Lower leg skin (tissue), 4 donors: ENCODE results near the gene PLN. TPM values are rescaled to one million over a fixed set of nuclear protein-coding genes. Genes with fewer than 3 reads are reported as not detected.

Experiments used
- DNase-seq, 2 donors: peaks; one replicate each; pipeline ENCODE4 v3.0.0-alpha.2; 2019; ENCODE audit warnings: low spot score in 2 of 2
- H3K4me3 ChIP-seq: fragments of 200-600 bp; sonication (generic); 2 replicates; pipeline ENCODE4 v1.5.1; 2017; ENCODE audit warnings: mild to moderate bottlenecking, low read depth; ENCODE audit not compliant: poor library complexity, severe bottlenecking
- CTCF ChIP-seq, 3 donors: fragments of 450-650 bp; IDR thresholded peaks; one replicate each; pipeline ENCODE4 v1.5.1; 2016; ENCODE audit warnings: antibody characterized with exemption in 3 of 3, mild to moderate bottlenecking in 3 of 3, moderate library complexity in 2 of 3
- POLR2A ChIP-seq, 2 donors: fragments of 450-650 bp; IDR thresholded peaks; one replicate each; pipeline ENCODE4 v1.6.1; 2016 to 2017; ENCODE audit warnings: antibody characterized with exemption in 2 of 2, mild to moderate bottlenecking in 1 of 2, moderate library complexity in 1 of 2
- WGBS, 2 donors: methylation state at CpG; one replicate each; pipeline ENCODE4 v1.1.5; 2018; 5-methylcytosine and 5-hydroxymethylcytosine counted together
- intact Hi-C: fragments of 100-400 bp; cut with DNase I; formaldehyde crosslinking; loops from one replicate; pipeline ENCODE4 v1.15.0; 2023; ENCODE audit warnings: low total_unique reads
- total RNA-seq, 4 donors: library from RNA; depleted of rRNA; stranded (reverse); fragments of >200 nt; gene quantifications; one replicate each; pipeline ENCODE4 v1.1.0, GENCODE V29; 2016

Gene PLN
- total RNA-seq, 4 donors from 2014 or later = 1.8 to 10.5 (median 3.1) TPM

DNA sequence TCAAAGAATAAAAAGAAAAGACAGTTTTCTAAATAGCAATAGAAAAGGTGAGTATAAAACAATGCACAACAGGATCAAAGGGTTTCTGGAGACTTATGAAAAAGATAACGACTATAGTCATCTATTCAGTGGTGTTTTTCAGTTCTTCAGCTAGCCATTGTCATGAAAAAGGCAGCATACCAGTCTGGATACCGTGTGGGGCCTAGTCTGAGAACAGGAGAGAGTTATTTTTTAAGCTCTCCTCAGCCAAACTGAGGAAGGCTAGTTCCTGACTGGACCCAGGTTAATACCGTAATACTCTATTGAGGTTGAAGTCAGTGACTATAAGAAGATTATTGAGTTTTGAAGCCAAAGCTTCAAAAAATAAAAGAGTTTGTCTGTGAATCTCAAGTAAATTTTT is 49.5 kb downstream of the PLN start:
- no peak for DNase-seq
- H3K4me3 ChIP-seq = no peak overlapping the region
- intact Hi-C loops = no loop called here
- TF ChIP-seq CTCF (IDR thresholded peaks at IDR 0.05) (no peak), POLR2A (IDR thresholded peaks at IDR 0.05) (no peak)
- WGBS, 2 donors = 75 to 82% methylated on average over 3 of the region's 3 CpGs

GRCh38 chr6:118598324-118598723 is 50.2 kb downstream of the PLN start:
- intact Hi-C loops = no loop called here
- 85 to 87% methylated on average over 2 of the region's 2 CpGs for WGBS, 2 donors
- H3K4me3 ChIP-seq = no peak overlapping the region
- DNase-seq = no peak
- no peak for TF ChIP-seq POLR2A (IDR thresholded peaks at IDR 0.05)
- TF ChIP-seq CTCF (IDR thresholded peaks at IDR 0.05) = no peak

- TF ChIP-seq CTCF (IDR thresholded peaks at IDR 0.05) = no peak
- no peak for TF ChIP-seq POLR2A (IDR thresholded peaks at IDR 0.05)
- DNase-seq = no peak
- no peak overlapping the region for H3K4me3 ChIP-seq
- 88 to 97% methylated on average over 2 of the region's 2 CpGs for WGBS, 2 donors
- intact Hi-C loops = no loop called here
Observed at GRCh38 chr6:118602300-118602699, 54.2 kb downstream of the PLN start.

DNA sequence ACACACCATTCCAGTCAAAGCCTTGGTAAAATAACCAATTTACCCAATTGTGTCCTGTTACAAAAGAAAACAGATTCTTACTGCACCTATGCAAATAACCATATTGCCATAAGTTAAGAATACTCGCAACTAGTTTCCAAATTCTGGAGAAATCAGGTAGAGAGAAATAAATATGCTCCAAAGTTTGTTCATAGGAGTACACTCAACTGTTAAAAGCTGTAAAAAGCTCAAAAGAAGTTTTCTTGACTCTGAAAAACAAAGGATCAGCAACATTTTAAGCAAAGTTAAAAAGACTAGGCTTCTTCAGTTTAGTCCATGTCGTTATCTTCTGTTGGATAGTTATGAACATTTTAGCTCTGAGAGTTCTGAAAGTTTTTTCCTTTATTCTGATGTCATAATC is 55.3 kb downstream of the PLN start:
- DNase-seq = no peak
- TF ChIP-seq POLR2A (IDR thresholded peaks at IDR 0.05) (no peak), CTCF (IDR thresholded peaks at IDR 0.05) (no peak)
- 93 to 95% methylated on average over 2 of the region's 2 CpGs for WGBS, 2 donors
- intact Hi-C loops = no loop called here
- H3K4me3 ChIP-seq = no peak overlapping the region

- 72 to 73% methylated on average over 3 of the region's 3 CpGs for WGBS, 2 donors
- no peak for TF ChIP-seq CTCF (IDR thresholded peaks at IDR 0.05)
- no peak for TF ChIP-seq POLR2A (IDR thresholded peaks at IDR 0.05)
- intact Hi-C loops = no loop called here
- H3K4me3 ChIP-seq = no peak overlapping the region
- DNase-seq = no peak
Observed at GRCh38 chr6:118606268-118606667, 58.2 kb downstream of the PLN start.

- TF ChIP-seq POLR2A (IDR thresholded peaks at IDR 0.05) = no peak
- no peak overlapping the region for H3K4me3 ChIP-seq
- 85 to 87% methylated on average over 5 of the region's 5 CpGs for WGBS, 2 donors
- intact Hi-C loops = no loop called here
- DNase-seq = no peak
Observed at GRCh38 chr6:118606858-118607257, 58.8 kb downstream of the PLN start.

Other genes starting within 250 kb of the PLN start
- 1 to 10 TPM; 2.3 to 7.0 (median 6.6) TPM for gene CEP85L, start 103.3 kb downstream of the PLN start, total RNA-seq